ENCODE data around the gene CHST10.
"Not testable (repeated sequence)": the region's sequence is repeated elsewhere in the genome, so short reads cannot be mapped to it uniquely, and the experiment has no call there.

The CHST10 gene, protein sequence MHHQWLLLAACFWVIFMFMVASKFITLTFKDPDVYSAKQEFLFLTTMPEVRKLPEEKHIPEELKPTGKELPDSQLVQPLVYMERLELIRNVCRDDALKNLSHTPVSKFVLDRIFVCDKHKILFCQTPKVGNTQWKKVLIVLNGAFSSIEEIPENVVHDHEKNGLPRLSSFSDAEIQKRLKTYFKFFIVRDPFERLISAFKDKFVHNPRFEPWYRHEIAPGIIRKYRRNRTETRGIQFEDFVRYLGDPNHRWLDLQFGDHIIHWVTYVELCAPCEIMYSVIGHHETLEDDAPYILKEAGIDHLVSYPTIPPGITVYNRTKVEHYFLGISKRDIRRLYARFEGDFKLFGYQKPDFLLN

DNA sequence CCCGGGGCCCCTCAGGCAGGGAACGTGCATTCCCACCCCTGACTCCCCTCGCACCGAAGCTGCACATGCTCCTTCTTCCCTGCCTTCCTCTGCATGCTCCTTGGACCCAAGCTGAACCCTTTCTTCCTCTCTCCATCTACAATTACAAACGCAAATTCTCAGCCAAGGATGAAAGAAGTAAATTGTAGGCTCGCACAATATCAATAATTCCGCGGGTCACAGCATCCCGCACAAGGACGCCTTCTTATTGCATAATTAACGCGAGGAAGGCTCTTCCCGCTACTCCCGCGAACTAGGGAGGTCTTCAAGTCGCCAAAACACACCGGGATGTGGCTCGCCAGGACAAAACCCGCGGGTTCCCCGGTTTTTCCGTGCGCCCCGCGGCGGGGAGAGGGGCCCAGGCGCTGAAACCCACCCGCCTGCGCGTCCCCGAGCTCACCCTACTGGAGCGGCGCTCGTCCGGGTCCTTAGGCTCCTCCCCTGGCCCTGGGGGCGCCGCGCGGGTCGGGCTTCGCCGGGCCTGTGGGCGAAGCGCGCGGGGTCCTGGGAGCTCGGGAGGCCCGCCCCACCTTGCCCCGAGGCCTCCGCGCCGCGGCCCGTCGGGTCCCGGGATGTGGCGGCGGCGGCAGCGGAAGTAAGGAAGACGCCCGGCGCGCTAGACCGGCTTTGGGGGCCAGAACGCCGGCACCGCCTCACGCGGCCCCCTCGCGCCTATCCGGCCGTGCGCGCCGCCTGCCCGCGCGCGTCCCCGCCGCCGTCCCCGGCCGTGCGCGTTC is at the start of gene CHST10:
Gene CHST10 (minus strand): TSS at position 734 of the 776 bp plus-strand sequence. CDS start 10,993 bp downstream, outside the sequence.
- Histone ChIP-seq H3K27ac (peak within 1 kb of the TSS; percentile 33 to 89 (median 74)), H3K4me3 (peak within 1 kb of the TSS; percentile 55 to 81 (median 64))

DNA sequence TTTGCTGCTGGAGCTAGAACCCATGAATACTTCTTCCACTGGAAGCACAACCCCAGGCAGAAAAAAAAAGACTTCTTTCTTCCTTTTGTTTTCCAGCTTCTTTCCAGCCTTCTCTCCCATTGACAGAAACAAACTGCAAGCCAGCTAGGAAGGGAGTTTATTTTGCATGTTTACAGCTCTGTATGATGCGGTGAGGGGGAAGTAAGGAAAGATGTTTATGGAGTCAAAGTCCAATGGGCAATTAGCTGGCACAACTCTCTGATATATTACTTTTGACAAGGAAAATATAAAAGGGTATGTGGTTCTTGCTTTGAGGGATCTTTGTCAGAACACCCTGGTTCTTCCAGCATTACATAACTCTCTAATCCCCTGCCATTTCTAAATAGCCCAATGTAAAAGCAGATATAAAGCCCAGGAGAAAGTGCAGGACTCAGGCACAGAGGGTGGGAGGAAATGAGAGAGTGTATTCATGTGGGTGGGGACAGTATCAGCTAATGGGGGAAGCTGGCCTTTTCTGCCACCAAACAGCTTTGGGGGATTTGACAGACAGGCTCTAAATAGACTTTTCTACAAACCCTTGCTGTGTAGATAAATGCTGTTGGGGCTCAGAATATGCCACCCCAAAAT is 43.5 kb upstream of the CHST10 start:
- Histone ChIP-seq H3K27ac (no peak overlapping the region), H3K4me3 (no peak overlapping the region)

DNA sequence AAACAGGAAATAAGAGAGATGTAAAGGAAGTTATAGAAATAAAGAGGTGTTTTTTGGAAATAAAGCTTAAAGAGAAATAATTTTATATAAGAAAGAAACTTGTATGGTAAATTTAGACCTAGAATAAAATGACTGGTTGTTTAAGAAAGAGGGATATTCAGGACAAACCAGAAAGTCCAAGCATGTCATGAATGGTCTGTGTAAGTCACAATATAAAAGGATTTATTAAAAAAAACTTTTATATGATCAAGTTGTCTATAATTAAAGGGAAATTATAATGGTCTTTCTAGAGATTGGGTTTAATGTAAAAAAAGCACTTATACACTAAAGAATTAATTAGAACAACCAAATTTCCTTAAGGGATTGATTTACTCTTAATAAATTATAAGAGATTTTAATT is 38.9 kb upstream of the CHST10 start:
- not testable (repeated sequence) for H3K27ac ChIP-seq, H3K4me3 ChIP-seq

DNA sequence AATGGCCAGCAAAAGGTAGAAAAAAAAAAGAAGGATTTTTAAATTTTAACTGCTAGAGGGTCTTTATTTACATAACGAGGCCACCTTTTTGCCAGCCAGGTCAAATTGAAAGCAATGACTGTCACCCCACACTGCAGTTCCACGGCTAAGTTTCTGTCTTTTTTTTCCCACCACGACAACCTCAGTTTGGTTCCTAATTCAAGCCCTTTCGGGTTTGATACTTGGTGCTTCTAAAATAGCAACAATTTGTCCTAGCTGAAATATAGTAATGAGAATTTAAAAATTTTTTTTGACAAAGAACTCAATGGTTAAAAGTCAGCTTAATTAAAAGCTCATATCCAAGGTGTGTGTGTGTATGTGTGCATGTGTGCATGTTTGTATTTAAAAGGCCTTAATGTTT is 36.4 kb upstream of the CHST10 start:
- Histone ChIP-seq H3K4me3 (no peak overlapping the region), H3K27ac (no peak overlapping the region)

DNA sequence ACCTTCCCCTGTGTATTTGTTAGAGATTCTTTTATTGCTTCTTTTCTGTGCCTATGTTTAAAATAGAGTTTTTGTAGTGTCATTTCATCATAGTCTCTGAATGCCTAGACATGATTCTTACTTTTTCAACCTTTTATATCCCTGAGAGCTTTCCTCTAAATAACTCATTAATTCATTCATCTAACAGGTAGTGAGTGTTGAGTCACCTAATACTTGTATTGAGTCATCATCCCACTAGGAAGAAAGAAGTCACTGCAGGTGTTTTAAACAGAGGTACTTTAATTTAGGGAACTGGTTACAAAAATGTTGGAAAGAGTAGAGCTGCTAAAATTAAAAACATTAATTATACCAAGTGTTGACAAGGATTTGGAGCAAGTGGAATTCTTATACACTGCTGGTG is 34.3 kb upstream of the CHST10 start:
- no peak overlapping the region for H3K27ac ChIP-seq
- H3K4me3 ChIP-seq: no peak overlapping the region

DNA sequence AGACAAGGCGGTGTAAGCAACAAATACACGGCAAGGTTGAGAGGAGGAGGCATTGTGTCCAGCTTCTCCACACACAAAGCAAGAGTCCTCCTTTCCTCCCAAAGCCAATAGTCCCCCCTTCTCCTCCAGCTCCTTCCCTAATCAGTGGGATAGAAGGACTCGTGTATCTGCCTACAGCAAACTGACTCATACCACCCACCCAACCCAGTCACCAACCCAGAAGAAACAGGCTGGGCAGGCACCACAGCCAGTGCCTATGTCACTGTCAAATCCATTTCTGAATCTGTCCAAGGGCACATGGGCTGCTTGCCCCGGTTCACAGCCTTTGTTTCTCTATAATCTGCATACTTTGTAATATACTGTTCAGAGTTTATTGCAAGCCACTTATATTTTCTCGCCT is 33.6 kb upstream of the CHST10 start:
- H3K4me3 ChIP-seq: no peak overlapping the region
- H3K27ac ChIP-seq: no peak overlapping the region

DNA sequence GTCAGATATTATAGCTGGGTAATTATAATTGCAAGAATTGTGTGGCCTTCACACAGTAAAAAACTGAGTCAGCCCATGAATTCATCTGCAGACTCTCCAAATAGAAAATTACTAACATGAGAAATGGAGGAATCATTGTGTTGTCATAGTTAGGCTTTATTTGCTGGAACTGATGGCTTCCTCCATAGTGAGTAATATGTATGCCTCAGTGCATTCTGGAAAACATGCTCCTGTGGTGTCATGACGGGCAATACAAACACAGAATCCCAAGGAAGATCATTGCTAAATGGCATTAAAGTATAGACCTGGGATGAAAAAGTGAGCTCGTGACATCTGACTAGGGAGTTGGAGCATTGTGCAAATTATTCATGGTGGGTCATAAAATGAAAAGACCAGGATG is 29.2 kb upstream of the CHST10 start:
- no peak overlapping the region for H3K4me3 ChIP-seq
- no peak overlapping the region for H3K27ac ChIP-seq

DNA sequence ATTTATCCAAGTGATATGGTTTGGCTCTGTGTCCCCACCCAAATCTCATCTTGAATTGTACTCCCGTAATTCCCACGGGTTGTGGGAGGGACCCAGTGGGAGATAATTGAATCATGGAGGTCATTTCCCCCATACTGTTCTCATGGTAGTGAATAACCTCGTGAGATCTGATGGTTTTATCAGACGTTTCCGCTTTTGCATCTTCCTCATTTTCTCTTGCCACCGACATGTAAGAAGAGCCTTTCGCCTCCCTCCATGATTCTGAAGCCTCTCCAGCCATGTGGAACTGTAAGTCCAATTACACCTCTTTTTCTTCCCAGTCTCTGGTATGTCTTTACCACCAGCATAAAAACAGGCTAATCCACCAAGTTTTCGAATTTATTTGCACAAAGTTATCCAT is 20.3 kb upstream of the CHST10 start:
- H3K27ac ChIP-seq: no peak overlapping the region
- no peak overlapping the region for H3K4me3 ChIP-seq

DNA sequence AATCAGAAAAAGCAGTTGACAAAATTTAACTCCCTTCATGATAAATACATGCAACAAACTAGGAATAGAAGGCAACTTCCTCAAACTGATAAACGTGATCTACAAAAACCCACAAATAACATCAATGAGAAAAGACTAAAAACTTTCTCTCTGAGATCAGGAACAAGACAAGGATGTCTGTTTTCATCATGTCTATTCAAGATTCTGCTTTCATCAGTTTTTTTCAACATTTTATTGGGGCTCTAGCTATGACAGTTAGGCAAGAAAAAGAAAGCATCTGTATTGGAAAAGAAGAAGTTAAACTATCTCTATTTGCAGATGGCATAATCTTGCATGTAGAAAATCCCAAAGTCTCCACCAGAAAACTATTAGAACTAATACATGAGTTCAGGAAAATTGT is 12.3 kb upstream of the CHST10 start:
- Histone ChIP-seq H3K4me3 (no peak overlapping the region), H3K27ac (no peak overlapping the region)

DNA sequence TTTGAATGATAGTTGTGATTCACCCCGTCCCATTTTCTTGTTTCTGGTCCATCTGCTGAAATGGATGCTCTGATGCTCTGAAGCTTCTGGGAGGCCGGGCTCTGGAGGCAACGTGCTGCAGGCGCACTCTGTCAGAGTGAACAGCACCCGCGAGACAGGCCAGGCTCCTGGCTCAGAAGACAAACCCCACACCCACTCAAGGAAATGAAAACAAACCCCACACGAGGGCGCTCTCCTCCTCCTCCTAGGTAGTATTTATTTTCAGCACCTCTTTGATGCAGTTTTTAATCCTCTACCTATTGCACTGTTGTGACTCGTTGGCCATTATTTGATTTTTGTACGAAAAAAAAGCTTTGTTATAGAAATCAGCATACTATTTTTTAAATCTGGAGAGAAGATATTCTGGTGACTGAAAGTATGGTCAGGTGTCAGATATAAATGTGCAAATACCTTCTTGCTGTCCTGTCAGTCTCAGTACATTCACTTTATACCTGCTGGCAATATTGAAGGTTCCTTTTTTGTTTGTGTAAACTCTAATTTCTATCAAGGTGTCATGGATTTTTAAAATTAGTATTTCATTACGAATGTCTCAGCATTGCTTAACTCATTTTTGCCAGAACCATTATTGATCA is 10.3 kb upstream of the CHST10 start:
- Histone ChIP-seq H3K27ac (no peak overlapping the region), H3K4me3 (no peak overlapping the region)

DNA sequence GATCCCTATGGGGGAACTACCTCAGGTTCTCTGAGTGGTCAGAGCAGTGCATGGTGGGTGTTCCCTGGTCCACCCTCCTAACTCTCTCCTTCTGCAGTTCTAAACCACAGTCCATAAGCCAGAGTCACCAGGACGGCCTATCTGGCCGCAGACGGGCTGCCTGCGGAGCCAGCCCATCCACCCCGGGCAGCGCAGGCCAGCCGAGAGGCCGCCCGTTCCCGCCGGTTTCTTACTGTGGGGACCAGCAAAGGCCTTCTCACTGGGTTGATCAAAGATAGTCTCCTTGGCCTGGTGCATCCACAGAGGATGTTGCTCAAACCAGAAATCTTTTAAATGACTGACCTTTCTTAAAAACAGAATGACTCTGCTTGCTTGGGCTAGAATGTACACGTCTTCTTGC is 9.6 kb upstream of the CHST10 start:
- Histone ChIP-seq H3K4me3 (no peak overlapping the region), H3K27ac (no peak overlapping the region)

DNA sequence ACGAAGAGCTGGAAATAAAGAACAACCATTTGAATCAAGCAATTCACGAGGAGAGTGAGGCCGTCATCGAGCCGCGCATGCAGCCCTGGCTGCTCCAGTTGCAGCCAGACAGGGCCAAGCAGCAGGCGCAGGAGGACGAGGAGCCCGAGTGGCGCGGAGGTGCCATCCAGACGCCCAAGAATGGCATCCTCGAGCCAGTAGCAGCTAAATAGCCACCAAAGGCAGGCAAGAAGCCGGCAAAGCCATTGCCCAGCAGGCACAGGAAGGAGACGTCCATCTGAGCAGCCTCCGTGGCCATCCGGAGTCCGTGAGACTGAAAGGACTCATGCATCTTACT is 8.9 kb upstream of the CHST10 start:
- Histone ChIP-seq H3K27ac (no peak overlapping the region), H3K4me3 (no peak overlapping the region)

DNA sequence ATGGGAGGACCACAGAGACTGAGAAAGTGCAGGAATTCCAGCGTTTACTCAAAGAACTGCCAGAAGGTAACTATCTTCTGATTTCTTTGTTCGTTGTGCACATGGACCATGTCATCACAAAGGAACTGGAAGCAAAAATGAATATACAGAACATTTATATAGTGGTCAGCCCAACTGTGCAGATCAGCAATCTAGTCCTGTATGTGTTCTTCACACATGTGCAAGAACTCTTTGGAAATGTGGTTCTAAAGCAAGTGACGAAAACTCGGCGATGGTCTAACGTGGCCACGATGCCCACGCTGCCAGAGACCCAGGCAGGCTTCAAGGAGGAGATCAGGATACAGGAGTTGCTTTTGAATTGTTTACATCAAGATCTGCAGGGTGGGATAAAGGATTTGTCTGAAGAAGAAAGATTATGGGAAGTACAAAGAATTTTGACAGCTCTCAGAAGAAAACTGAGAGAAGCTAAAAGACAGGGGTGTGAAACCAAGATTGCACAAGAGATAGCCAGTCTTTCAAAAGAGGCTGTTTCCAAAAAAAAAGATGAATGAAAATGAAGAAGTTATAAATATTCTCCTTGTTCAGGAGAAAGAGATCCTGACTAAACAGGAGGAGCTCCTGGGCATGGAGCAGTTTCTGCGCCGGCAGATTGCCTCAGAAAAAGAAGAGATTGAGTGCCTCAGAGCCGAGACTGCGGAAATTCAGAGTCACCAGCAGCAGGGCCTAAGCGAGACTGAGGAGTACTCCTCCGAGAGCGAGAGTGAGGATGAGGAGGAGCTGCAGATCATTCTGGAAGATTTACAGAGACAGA is 8.3 kb upstream of the CHST10 start:
- Histone ChIP-seq H3K27ac (no peak overlapping the region), H3K4me3 (no peak overlapping the region)

DNA sequence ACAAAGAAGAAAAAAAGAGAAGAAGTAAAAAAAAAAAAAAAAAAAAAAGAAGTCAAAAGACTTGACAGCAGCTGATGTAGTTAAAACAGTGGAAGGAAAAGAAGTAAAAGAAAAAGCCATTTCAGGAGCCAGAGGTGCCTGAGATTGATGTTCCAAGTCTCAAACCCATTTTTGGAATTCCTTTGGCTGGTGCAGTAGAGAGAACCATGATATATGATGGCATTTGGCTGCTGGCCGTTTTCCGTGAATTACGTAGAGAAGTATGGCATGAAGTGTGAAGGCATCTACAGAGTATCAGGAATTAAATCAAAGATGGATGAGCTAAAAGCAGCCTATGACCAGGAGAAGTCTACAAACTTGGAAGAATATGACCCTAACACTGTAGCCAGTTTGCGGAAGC is 7.6 kb upstream of the CHST10 start:
- Histone ChIP-seq H3K4me3 (no peak overlapping the region), H3K27ac (no peak overlapping the region)

DNA sequence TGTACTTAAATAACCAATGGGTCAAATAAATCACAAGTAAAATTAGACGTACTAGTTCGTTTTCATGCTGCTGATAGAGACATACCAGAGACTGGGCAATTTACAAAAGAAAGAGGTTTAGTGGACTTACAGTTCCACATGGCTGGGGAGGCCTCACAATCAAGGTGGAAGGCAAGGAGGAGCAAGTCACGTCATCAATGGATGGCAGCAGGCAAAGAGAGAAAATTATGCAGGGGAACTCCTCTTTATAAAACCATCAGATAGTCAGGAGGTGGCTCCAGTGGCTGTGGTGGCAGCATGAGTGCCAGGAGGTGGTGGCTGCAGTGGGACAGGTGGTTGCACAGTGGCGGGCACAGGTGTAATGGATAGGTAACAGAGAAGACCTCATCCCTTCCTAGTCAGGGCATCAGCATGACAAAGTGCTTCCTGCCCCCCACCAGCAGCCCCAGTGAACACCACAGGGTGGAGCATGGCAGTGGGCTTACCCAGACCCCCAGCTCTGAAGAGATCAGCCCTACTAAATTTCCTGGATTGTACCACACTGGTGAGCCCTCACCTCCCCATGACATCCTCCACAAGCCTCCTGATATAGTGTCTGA is 6.9 kb upstream of the CHST10 start:
- H3K27ac ChIP-seq: no peak overlapping the region

DNA sequence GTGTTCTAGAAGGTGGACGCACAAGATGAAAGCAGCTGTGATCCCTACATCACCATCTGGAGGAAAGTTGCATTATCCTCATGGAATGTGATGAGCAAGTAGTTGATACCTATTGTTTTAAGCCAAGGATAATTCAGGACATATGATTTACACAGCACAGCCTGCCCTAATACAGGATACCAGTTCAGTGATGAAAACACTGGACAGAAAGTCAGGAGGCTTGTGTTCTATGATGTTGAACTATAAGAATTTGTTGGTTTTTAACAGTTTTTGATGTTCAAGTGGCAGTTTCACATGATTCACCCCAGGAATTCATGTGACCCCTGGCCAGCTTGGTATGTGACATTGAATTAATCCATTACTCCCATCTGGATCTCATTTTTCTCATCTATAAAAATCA is 6.2 kb upstream of the CHST10 start:
- H3K4me3 ChIP-seq: no peak overlapping the region
- no peak overlapping the region for H3K27ac ChIP-seq

More for the DNA sequence above, 6.9 kb upstream of the CHST10 start:
- no peak overlapping the region for H3K4me3 ChIP-seq

DNA sequence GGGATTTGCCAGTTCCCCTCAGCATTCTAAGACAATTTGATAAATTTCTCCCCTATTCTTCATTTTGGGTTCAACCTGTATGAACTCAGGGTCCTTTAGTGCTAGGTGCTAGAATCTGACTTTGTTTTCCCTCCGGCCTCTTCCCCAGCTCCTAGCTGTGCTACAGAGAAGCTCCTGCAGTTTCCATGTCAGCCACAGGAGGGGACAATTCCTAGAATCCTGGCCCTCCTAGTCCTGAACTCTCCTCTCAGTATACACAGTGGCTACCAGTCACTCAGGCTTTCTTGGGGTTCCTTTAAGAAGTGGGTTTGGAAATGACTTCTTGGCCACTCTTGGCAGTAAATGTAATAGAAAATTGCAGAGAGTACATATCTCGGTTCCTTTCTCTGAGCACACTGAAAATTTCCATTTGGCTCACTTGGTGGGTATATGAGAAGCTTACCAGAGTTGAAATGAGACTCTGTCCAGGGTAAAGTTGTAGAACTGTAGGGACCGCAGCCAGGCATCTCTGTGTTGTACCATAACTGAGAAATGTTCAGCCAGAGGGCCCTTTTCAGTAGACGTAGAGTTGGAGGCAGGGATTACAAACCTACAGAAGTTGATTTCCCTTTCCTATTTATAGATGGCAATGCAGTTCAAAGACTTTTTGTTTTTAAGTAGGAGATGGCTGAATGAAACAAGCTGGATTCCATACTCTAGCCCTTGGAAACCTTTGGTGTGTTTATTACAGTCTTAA is 5.0 kb upstream of the CHST10 start:
- no peak overlapping the region for H3K27ac ChIP-seq

DNA sequence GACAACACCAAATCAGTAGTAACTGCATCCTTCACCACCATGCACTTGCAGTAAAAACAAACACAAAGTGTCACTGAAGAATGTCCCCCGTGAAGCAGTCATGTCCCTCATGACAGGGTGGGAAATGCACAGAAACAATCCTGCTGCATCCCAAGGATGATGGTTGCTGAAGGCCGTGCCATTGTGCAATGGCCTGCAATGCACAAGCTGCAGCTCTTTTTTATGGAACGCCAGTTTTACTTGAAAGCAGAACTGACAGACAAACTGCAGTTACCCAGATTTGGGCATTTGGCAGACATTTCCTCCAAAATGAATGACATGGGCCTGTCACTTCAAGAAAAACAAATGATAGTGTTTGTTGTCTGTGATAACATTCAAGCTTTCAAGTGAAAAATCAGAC is 2.4 kb upstream of the CHST10 start:
- H3K4me3 ChIP-seq: no peak overlapping the region
- H3K27ac ChIP-seq: no peak overlapping the region

More for the DNA sequence above, 5.0 kb upstream of the CHST10 start:
- H3K4me3 ChIP-seq: no peak overlapping the region

Data from skin epidermis (tissue), 12 donors.